ENCODE results near the gene TUBB6.

TUBB6 gene

GRCh38 chr18:12306752-12307700 lies 1.0 kb upstream of the TUBB6 start:
- 10% methylated on average over 39 of the region's 39 CpGs for WGBS
- Histone ChIP-seq H3K27ac (ENCODE audit: low read depth, low read length) (peak overlapping the region; percentile 52; the same call in 1 of the 2 replicates), H3K4me1 (ENCODE audit: insufficient read depth, low read length) (peaks cover 15% of the 10 kb centered on the region; the same call in 1 of the 2 replicates), H3K9ac (ENCODE audit: low read depth, low read length) (peak overlapping the region; percentile 23), H3K27me3 (ENCODE audit: insufficient read depth, low read length) (peaks cover 49% of the 10 kb centered on the region), H3K9me3 (ENCODE audit: insufficient read depth, low read depth, low read length) (peaks cover 6% of the 10 kb centered on the region; the same call in 1 of the 2 replicates), H3K4me3 (ENCODE audit: low read length) (peak overlapping the region; percentile 97), H3K36me3 (ENCODE audit: insufficient read depth, low read length) (peaks cover 23% of the 10 kb centered on the region)

GRCh38 chr18:12308386-12309100 lies 502 bp downstream of the TUBB6 start:
- peaks cover 20% of the 10 kb centered on the region for H3K4me1 ChIP-seq (ENCODE audit: insufficient read depth, low read length)
- WGBS: under 1% methylated on average over 81 of the region's 81 CpGs
- H3K27ac ChIP-seq (ENCODE audit: low read depth, low read length): peak overlapping the region; percentile 80
- H3K9me3 ChIP-seq (ENCODE audit: insufficient read depth, low read depth, low read length): peaks cover 9% of the 10 kb centered on the region; the same call in 1 of the 2 replicates
- peak overlapping the region; percentile 97 for H3K4me3 ChIP-seq (ENCODE audit: low read length)
- H3K9ac ChIP-seq (ENCODE audit: low read depth, low read length): peak overlapping the region; percentile 91
- H3K27me3 ChIP-seq (ENCODE audit: insufficient read depth, low read length): peaks cover 49% of the 10 kb centered on the region
- H3K36me3 ChIP-seq (ENCODE audit: insufficient read depth, low read length): peaks cover 37% of the 10 kb centered on the region

GRCh38 chr18:12309683-12310198 lies 1.7 kb downstream of the TUBB6 start:
- Histone ChIP-seq H3K27ac (ENCODE audit: low read depth, low read length) (no peak overlapping the region), H3K36me3 (ENCODE audit: insufficient read depth, low read length) (peaks cover 49% of the 10 kb centered on the region), H3K4me1 (ENCODE audit: insufficient read depth, low read length) (peaks cover 20% of the 10 kb centered on the region), H3K27me3 (ENCODE audit: insufficient read depth, low read length) (peaks cover 41% of the 10 kb centered on the region), H3K9ac (ENCODE audit: low read depth, low read length) (no peak overlapping the region), H3K4me3 (ENCODE audit: low read length) (peak overlapping the region; percentile 97), H3K9me3 (ENCODE audit: insufficient read depth, low read depth, low read length) (peaks cover 9% of the 10 kb centered on the region; the same call in 1 of the 2 replicates)
- WGBS: 76% methylated on average over 7 of the region's 7 CpGs

GRCh38 chr18:12310762-12311161 lies 2.7 kb downstream of the TUBB6 start:
- Histone ChIP-seq H3K4me3 (ENCODE audit: low read length) (no peak overlapping the region), H3K36me3 (ENCODE audit: insufficient read depth, low read length) (peaks cover 59% of the 10 kb centered on the region), H3K9me3 (ENCODE audit: insufficient read depth, low read depth, low read length) (peaks cover 9% of the 10 kb centered on the region; the same call in 1 of the 2 replicates), H3K9ac (ENCODE audit: low read depth, low read length) (no peak overlapping the region), H3K27me3 (ENCODE audit: insufficient read depth, low read length) (peaks cover 31% of the 10 kb centered on the region), H3K4me1 (ENCODE audit: insufficient read depth, low read length) (peaks cover 20% of the 10 kb centered on the region), H3K27ac (ENCODE audit: low read depth, low read length) (no peak overlapping the region)
- 95% methylated on average over 6 of the region's 6 CpGs for WGBS

- Histone ChIP-seq H3K4me1 (ENCODE audit: insufficient read depth, low read length) (peaks cover 12% of the 10 kb centered on the region), H3K9me3 (ENCODE audit: insufficient read depth, low read depth, low read length) (peaks cover 9% of the 10 kb centered on the region; the same call in 1 of the 2 replicates), H3K27ac (ENCODE audit: low read depth, low read length) (no peak overlapping the region), H3K36me3 (ENCODE audit: insufficient read depth, low read length) (peaks cover 78% of the 10 kb centered on the region), H3K27me3 (ENCODE audit: insufficient read depth, low read length) (peaks cover 10% of the 10 kb centered on the region; the same call in 1 of the 2 replicates), H3K9ac (ENCODE audit: low read depth, low read length) (no peak overlapping the region), H3K4me3 (ENCODE audit: low read length) (no peak overlapping the region)
These were observed 4.9 kb downstream of the TUBB6 start for GRCh38 chr18:12312976-12313375.

GRCh38 chr18:12313530-12314245 lies 5.6 kb downstream of the TUBB6 start:
- Histone ChIP-seq H3K9ac (ENCODE audit: low read depth, low read length) (no peak overlapping the region), H3K36me3 (ENCODE audit: insufficient read depth, low read length) (peaks cover 85% of the 10 kb centered on the region), H3K4me3 (ENCODE audit: low read length) (no peak overlapping the region), H3K9me3 (ENCODE audit: insufficient read depth, low read depth, low read length) (peaks cover 9% of the 10 kb centered on the region; the same call in 1 of the 2 replicates), H3K27ac (ENCODE audit: low read depth, low read length) (no peak overlapping the region), H3K27me3 (ENCODE audit: insufficient read depth, low read length) (peaks cover 7% of the 10 kb centered on the region; the same call in 1 of the 2 replicates), H3K4me1 (ENCODE audit: insufficient read depth, low read length) (peaks cover 12% of the 10 kb centered on the region)
- 83% methylated on average over 5 of the region's 5 CpGs for WGBS

GRCh38 chr18:12314591-12315305 lies 6.7 kb downstream of the TUBB6 start:
- H3K9ac ChIP-seq (ENCODE audit: low read depth, low read length): no peak overlapping the region
- H3K27me3 ChIP-seq (ENCODE audit: insufficient read depth, low read length): no peaks in the 10 kb centered on the region
- H3K9me3 ChIP-seq (ENCODE audit: insufficient read depth, low read depth, low read length): peaks cover 9% of the 10 kb centered on the region; the same call in 1 of the 2 replicates
- H3K27ac ChIP-seq (ENCODE audit: low read depth, low read length): no peak overlapping the region
- H3K4me1 ChIP-seq (ENCODE audit: insufficient read depth, low read length): peaks cover 7% of the 10 kb centered on the region; the same call in 1 of the 2 replicates
- no peak overlapping the region for H3K4me3 ChIP-seq (ENCODE audit: low read length)
- peaks cover 87% of the 10 kb centered on the region for H3K36me3 ChIP-seq (ENCODE audit: insufficient read depth, low read length)
- no CpG with 5 or more reads among the region's 1 CpG for WGBS

GRCh38 chr18:12315490-12315889 lies 7.4 kb downstream of the TUBB6 start:
- Histone ChIP-seq H3K36me3 (ENCODE audit: insufficient read depth, low read length) (peaks cover 87% of the 10 kb centered on the region), H3K9ac (ENCODE audit: low read depth, low read length) (no peak overlapping the region), H3K9me3 (ENCODE audit: insufficient read depth, low read depth, low read length) (peaks cover 9% of the 10 kb centered on the region; the same call in 1 of the 2 replicates), H3K27ac (ENCODE audit: low read depth, low read length) (no peak overlapping the region), H3K4me1 (ENCODE audit: insufficient read depth, low read length) (peaks cover 5% of the 10 kb centered on the region; the same call in 1 of the 2 replicates), H3K27me3 (ENCODE audit: insufficient read depth, low read length) (no peaks in the 10 kb centered on the region), H3K4me3 (ENCODE audit: low read length) (no peak overlapping the region)
- WGBS: 88% methylated on average over 9 of the region's 10 CpGs

GRCh38 chr18:12315911-12316310 lies 7.9 kb downstream of the TUBB6 start:
- H3K9ac ChIP-seq (ENCODE audit: low read depth, low read length): no peak overlapping the region
- H3K36me3 ChIP-seq (ENCODE audit: insufficient read depth, low read length): peaks cover 87% of the 10 kb centered on the region
- no peak overlapping the region for H3K4me3 ChIP-seq (ENCODE audit: low read length)
- H3K4me1 ChIP-seq (ENCODE audit: insufficient read depth, low read length): peaks cover 5% of the 10 kb centered on the region; the same call in 1 of the 2 replicates
- peaks cover 9% of the 10 kb centered on the region; the same call in 1 of the 2 replicates for H3K9me3 ChIP-seq (ENCODE audit: insufficient read depth, low read depth, low read length)
- H3K27ac ChIP-seq (ENCODE audit: low read depth, low read length): no peak overlapping the region
- 94% methylated on average over 5 of the region's 5 CpGs for WGBS
- H3K27me3 ChIP-seq (ENCODE audit: insufficient read depth, low read length): no peaks in the 10 kb centered on the region

All from HUES64 (cell line).